ENCODE data around the gene MAPT.

DNA sequence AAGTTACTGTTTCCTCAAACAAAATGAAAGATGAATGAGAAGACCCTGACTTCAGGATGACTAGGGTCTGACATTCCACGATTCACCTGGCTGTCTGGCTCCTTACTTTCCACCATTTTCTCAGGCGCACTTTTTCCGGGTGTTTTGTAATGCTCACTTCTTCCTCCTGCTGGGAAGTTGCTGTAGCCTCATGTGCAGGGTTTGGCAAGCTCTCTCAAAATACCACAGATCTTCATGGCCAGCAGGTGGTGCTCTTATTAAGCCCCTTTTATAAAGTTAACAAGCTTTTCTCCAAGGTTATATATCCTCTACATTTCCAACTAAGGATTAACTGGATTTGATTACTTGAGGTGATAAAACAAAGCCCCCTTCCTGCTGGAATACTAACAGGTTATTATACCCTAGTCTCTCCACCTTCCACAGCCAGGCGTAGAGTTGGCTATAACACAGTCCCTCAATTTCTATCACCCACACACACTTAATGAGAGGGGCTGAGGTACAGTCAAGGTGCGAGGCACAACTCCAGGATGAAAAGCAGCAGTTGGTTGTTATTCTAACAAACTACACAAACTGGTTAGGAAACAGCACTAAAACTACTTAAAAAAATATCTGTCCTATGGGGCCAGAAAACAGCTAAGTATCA, 150.1 kb downstream of the MAPT start:
- TF ChIP-seq, protein P1, sequence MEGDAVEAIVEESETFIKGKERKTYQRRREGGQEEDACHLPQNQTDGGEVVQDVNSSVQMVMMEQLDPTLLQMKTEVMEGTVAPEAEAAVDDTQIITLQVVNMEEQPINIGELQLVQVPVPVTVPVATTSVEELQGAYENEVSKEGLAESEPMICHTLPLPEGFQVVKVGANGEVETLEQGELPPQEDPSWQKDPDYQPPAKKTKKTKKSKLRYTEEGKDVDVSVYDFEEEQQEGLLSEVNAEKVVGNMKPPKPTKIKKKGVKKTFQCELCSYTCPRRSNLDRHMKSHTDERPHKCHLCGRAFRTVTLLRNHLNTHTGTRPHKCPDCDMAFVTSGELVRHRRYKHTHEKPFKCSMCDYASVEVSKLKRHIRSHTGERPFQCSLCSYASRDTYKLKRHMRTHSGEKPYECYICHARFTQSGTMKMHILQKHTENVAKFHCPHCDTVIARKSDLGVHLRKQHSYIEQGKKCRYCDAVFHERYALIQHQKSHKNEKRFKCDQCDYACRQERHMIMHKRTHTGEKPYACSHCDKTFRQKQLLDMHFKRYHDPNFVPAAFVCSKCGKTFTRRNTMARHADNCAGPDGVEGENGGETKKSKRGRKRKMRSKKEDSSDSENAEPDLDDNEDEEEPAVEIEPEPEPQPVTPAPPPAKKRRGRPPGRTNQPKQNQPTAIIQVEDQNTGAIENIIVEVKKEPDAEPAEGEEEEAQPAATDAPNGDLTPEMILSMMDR (IDR thresholded peaks at IDR 0.05 in 2 of 3, conservative IDR thresholded peaks at IDR 0.05 in 1 of 3; ENCODE audit: borderline replicate concordance in 1 of 3, insufficient read depth in 1 of 3, low read depth in 2 of 3, low read length in 2 of 3): peak; percentile 94 to 99 (median 98)
- no peak for TF ChIP-seq POLR2A (IDR thresholded peaks at IDR 0.05; ENCODE audit: borderline replicate concordance, extremely low read depth, insufficient read depth, insufficient read length)
- no peak for TF ChIP-seq EZH2 (IDR thresholded peaks at IDR 0.05)
- no peak for TF ChIP-seq SP1 (IDR thresholded peaks at IDR 0.05; ENCODE audit: low read depth)
- no peak for TF ChIP-seq ZNF274 (IDR thresholded peaks at IDR 0.05; ENCODE audit: low read depth, low read length)
- TF ChIP-seq POLR2AphosphoS5 (IDR thresholded peaks at IDR 0.05; ENCODE audit: low read depth, low read length): peak; percentile 31; the same call in 1 of the 2 replicates
- TF ChIP-seq, protein P2, sequence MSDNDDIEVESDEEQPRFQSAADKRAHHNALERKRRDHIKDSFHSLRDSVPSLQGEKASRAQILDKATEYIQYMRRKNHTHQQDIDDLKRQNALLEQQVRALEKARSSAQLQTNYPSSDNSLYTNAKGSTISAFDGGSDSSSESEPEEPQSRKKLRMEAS (IDR thresholded peaks at IDR 0.05): 0 out of 2 replicates have a peak, but pooled peaks have one; percentile 32
- TF ChIP-seq TCF7L2 (IDR thresholded peaks at IDR 0.05; ENCODE audit: borderline replicate concordance, extremely low read depth, insufficient read depth, insufficient read length): no peak

Measured in HCT116 (cell line).